ENCODE results near the gene C1orf159.

Gene C1orf159

GRCh38 chr1:1072299-1072848 lies 43.5 kb downstream of the C1orf159 start:
- no peak for TF ChIP-seq EP300 (IDR thresholded peaks at IDR 0.05; ENCODE audit: borderline replicate concordance)
- TF ChIP-seq RAD21 (IDR thresholded peaks at IDR 0.05; ENCODE audit: low read depth) = no peak
- TF ChIP-seq REST (IDR thresholded peaks at IDR 0.05; ENCODE audit: low read depth) = no peak
- TF ChIP-seq EGR1 (IDR thresholded peaks at IDR 0.05) = no peak
- no peak for TF ChIP-seq FOXM1 (IDR thresholded peaks at IDR 0.05; ENCODE audit: borderline replicate concordance, low read depth)
- no peak for TF ChIP-seq MAX (IDR thresholded peaks at IDR 0.05)
- no peak for TF ChIP-seq NFIC (IDR thresholded peaks at IDR 0.05)
- no peak for TF ChIP-seq TCF12 (IDR thresholded peaks at IDR 0.05; ENCODE audit: low read depth)
- TF ChIP-seq USF1 (IDR thresholded peaks at IDR 0.05) = no peak
- TF ChIP-seq TEAD4 (IDR thresholded peaks at IDR 0.05) = no peak
- TF ChIP-seq TAF1 (IDR thresholded peaks at IDR 0.05; ENCODE audit: low read depth) = no peak
- TF ChIP-seq CEBPB (IDR thresholded peaks at IDR 0.05) = no peak
- no peak for TF ChIP-seq YY1 (IDR thresholded peaks at IDR 0.05; ENCODE audit: low read depth)
- no peak for TF ChIP-seq ZBTB7A (IDR thresholded peaks at IDR 0.05; ENCODE audit: low read depth)
- no peak for TF ChIP-seq CREB1 (IDR thresholded peaks at IDR 0.05; ENCODE audit: low read depth)

- TF ChIP-seq NFIC (IDR thresholded peaks at IDR 0.05) (no peak), YY1 (IDR thresholded peaks at IDR 0.05; ENCODE audit: low read depth) (no peak), TAF1 (IDR thresholded peaks at IDR 0.05; ENCODE audit: low read depth) (no peak)
Observed at GRCh38 chr1:1071486-1072298, 44.2 kb downstream of the C1orf159 start.

- TF ChIP-seq EGR1 (IDR thresholded peaks at IDR 0.05) = no peak
- no peak for TF ChIP-seq CREB1 (IDR thresholded peaks at IDR 0.05; ENCODE audit: low read depth)
- TF ChIP-seq EP300 (IDR thresholded peaks at IDR 0.05; ENCODE audit: borderline replicate concordance) = no peak
- TF ChIP-seq FOXM1 (IDR thresholded peaks at IDR 0.05; ENCODE audit: borderline replicate concordance, low read depth) = no peak
- TF ChIP-seq USF1 (IDR thresholded peaks at IDR 0.05) = no peak
- TF ChIP-seq MAX (IDR thresholded peaks at IDR 0.05) = no peak
- TF ChIP-seq ZBTB7A (IDR thresholded peaks at IDR 0.05; ENCODE audit: low read depth) = no peak
- TF ChIP-seq CEBPB (IDR thresholded peaks at IDR 0.05) = no peak
- TF ChIP-seq RAD21 (IDR thresholded peaks at IDR 0.05; ENCODE audit: low read depth) = no peak
Observed at GRCh38 chr1:1069711-1070676, 45.9 kb downstream of the C1orf159 start.

GRCh38 chr1:1069056-1069710 lies 46.7 kb downstream of the C1orf159 start:
- TF ChIP-seq ZBTB7A (IDR thresholded peaks at IDR 0.05; ENCODE audit: low read depth) (0 out of 2 replicates have a peak, but pooled peaks have one; percentile 38), EGR1 (IDR thresholded peaks at IDR 0.05) (no peak), FOXM1 (IDR thresholded peaks at IDR 0.05; ENCODE audit: borderline replicate concordance, low read depth) (no peak), TCF12 (IDR thresholded peaks at IDR 0.05; ENCODE audit: low read depth) (0 out of 2 replicates have a peak, but pooled peaks have one; percentile 41), TAF1 (IDR thresholded peaks at IDR 0.05; ENCODE audit: low read depth) (no peak), RAD21 (IDR thresholded peaks at IDR 0.05; ENCODE audit: low read depth) (no peak), USF1 (IDR thresholded peaks at IDR 0.05) (0 out of 2 replicates have a peak, but pooled peaks have one; percentile 18), YY1 (IDR thresholded peaks at IDR 0.05; ENCODE audit: low read depth) (no peak), REST (IDR thresholded peaks at IDR 0.05; ENCODE audit: low read depth) (no peak), CREB1 (IDR thresholded peaks at IDR 0.05; ENCODE audit: low read depth) (no peak), MAX (IDR thresholded peaks at IDR 0.05) (peak; percentile 88), TEAD4 (IDR thresholded peaks at IDR 0.05) (no peak), EP300 (IDR thresholded peaks at IDR 0.05; ENCODE audit: borderline replicate concordance) (no peak), CEBPB (IDR thresholded peaks at IDR 0.05) (no peak), NFIC (IDR thresholded peaks at IDR 0.05) (no peak)

Measured in Ishikawa (cell line).